HFF-Myc (cell line): ENCODE results near the gene HOXD4.

ENCODE experiments used
- DNase-seq: peaks from one replicate; pipeline ENCODE4 v3.0.0-alpha.2; 2011; ENCODE audit warnings: low read depth; ENCODE audit errors: extremely low read depth
- H3K4me3 ChIP-seq: replicated peaks from 2 replicates; pipeline ENCODE4 v1.5.1; 2011; ENCODE audit warnings: low read depth, mild to moderate bottlenecking, control low read depth, low read length
- TF ChIP-seq, protein P1 (sequence below): IDR thresholded peaks from 2 replicates; pipeline ENCODE4 v1.5.1; 2012; ENCODE audit warnings: mild to moderate bottlenecking, low read depth, low read length, control low read depth; ENCODE audit errors: missing control alignments

The HOXD4 gene

DNA sequence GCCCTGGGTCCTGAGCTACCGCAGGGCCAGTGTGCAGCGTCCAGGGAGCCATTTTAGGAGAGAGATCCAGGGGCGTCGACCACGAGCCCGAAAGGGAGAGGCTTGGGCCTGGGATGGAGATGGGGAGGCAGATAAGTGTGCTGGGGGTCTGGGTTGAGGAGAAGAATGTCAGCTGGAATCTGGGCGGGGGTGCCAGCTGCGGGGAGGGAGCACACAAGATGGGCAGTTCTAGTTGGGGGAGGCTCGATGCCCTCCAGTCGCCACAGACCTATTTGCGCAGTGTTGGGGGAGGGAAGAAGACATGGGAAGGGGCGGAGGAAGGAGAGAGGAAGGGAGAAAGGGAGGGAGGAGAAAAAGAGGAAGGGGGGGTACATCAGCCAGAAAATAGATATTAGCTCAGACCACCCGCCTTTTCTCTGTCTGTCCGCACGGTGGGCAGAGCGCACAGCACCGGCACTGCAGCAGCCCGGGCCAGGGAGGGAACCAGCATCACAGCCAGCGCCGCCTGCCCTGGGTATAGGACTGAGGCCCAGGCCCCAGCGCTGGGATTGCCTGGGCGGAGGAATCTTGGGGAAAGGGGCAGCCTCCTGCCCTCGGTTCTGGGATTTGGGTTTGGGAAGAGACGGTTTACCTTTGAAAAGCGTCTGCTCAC, 46.1 kb upstream of the HOXD4 start:
- no peak for DNase-seq
- TF ChIP-seq, protein P1, sequence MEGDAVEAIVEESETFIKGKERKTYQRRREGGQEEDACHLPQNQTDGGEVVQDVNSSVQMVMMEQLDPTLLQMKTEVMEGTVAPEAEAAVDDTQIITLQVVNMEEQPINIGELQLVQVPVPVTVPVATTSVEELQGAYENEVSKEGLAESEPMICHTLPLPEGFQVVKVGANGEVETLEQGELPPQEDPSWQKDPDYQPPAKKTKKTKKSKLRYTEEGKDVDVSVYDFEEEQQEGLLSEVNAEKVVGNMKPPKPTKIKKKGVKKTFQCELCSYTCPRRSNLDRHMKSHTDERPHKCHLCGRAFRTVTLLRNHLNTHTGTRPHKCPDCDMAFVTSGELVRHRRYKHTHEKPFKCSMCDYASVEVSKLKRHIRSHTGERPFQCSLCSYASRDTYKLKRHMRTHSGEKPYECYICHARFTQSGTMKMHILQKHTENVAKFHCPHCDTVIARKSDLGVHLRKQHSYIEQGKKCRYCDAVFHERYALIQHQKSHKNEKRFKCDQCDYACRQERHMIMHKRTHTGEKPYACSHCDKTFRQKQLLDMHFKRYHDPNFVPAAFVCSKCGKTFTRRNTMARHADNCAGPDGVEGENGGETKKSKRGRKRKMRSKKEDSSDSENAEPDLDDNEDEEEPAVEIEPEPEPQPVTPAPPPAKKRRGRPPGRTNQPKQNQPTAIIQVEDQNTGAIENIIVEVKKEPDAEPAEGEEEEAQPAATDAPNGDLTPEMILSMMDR = no peak
- H3K4me3 ChIP-seq = peak overlapping the region; percentile 44

DNA sequence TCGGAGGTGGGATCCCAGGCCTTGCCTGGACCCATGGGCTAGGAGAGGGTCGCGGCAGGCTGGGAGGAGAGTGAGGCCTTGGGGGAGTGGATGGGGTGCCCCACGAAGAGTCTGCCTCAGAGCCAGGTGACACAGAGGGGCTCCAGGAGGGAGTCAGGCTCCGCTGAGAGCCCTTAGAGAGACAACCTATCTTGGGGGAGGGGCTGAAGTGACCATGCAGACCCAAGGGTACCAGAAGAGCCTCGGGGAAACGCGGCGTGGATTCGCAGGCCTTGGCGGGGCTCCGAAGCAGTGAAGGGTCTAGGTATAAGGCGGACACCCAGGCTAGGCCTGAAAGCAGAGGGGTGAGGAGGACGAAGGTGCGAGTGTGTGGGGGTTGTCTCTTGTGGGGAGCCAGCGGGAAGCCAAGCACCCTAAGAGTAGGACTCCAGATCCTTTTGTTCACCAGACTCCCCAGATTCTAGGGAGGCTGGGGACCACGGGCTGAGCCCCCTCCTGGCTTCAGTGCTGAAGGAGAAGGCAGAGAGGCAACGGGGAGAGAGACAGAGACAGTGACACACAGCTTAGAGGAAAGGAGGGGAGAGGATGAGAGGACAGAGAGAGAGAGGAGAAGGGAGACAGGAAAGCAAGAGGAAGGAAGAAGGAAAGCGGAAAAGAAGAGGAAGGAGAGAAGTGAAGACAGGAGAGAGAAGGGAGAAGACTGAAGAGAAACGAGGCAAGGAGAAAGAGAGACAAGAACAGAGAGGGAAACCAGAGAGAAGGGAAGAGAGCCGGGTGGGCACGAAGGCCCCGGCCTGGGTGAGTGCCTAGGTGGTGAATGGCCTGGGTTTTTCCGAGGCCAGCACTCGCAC, 45.4 kb upstream of the HOXD4 start:
- TF ChIP-seq, protein P1 = no peak
- no peak for DNase-seq
- H3K4me3 ChIP-seq = peak overlapping the region; percentile 44

DNA sequence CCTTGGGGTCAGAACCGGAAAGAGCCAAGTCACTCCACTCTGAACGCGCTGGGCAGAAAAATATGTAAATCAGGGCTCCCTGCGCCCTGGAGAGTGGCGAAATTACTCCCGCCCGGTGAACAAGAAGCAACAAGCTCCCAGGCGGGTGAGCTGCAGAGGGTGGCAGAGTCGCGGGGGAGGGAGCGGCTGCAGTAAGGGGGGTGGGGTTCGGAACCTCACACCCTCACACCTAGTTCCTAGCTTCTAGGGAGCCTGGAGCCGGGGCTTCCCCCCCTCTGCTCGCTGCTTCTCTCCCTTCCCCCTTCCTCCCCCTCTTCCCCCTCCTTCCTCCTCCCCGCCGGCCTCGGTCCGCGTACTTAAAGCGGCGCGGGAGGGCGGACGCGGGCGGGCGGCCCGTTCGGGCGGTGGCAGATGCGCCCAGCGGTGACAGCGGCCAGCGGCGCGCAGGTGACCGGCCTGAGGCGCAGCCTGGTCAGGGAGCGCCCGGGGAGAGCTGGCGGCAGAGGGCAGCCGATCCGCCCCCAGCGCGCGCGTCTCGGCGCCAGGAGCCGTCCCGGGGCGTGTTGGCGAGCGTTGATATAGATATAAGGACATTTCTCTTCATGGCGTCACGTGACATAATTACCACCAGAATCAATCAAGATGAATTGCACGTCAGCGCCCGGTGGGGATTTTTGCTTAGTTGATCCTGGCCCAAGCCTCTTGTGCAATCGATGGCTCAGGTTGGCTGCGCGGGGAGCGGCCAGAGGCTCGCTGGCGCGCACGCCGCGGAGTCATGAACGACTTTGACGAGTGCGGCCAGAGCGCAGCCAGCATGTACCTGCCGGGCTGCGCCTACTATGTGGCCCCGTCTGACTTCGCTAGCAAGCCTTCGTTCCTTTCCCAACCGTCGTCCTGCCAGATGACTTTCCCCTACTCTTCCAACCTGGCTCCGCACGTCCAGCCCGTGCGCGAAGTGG, 44.5 kb upstream of the HOXD4 start, which contains the start of gene HOXD11:
TSS of gene HOXD11 (plus strand) at position 700 of the 959 bp plus-strand sequence. CDS start at position 776, 76 bp downstream.
- TF ChIP-seq, protein P1 = no peak
- DNase-seq = no peak
- H3K4me3 ChIP-seq = peak within 1 kb of the TSS; percentile 28

DNA sequence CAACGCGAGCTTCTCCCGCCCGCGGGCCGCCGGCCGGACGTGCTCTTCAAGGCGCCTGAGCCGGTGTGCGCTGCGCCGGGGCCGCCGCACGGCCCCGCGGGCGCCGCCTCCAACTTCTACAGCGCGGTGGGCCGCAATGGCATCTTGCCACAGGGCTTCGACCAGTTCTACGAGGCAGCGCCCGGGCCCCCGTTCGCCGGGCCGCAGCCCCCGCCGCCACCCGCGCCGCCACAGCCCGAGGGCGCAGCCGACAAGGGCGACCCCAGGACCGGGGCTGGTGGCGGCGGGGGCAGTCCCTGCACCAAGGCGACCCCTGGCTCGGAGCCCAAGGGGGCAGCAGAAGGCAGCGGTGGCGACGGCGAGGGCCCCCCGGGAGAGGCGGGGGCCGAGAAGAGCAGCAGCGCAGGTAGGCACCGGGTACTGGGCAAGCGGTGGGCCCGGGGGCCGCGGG, 43.6 kb upstream of the HOXD4 start:
- DNase-seq = no peak
- TF ChIP-seq, protein P1 = no peak
- H3K4me3 ChIP-seq = no peak overlapping the region

DNA sequence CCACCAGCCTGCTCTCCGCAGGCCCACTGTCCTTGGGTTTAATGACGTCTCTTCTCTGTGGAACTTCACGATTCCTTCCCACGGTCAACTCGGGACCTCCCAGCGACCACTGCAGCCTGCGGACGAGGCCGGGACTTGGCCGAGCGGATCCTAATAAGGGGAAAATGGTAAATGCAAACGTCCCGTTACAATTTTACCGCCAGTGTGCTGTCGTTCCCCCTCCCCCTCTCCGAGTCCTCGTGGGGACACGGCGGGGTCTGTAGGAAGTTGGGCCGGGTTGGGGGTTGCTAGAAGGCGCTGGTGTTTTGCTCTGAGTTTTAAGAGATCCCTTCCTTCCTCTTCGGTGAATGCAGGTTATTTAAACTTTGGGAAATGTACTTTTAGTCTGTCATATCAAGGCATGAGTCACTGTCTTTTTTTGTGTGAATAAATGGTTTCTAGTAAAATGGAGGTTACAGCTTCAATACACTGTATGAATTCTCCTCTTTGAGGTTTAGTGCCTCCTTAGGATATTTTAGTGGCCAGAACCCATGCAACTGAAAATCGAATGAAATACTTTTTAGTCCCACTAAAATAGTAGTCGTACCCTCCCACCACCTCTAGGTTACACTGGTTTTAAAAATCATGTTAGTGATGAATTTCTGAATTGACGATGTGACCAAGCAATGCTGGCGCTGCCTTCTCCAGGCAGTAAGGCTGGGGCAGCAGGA, 42.0 kb upstream of the HOXD4 start:
- H3K4me3 ChIP-seq = no peak overlapping the region
- DNase-seq = no peak
- TF ChIP-seq, protein P1 = no peak

DNA sequence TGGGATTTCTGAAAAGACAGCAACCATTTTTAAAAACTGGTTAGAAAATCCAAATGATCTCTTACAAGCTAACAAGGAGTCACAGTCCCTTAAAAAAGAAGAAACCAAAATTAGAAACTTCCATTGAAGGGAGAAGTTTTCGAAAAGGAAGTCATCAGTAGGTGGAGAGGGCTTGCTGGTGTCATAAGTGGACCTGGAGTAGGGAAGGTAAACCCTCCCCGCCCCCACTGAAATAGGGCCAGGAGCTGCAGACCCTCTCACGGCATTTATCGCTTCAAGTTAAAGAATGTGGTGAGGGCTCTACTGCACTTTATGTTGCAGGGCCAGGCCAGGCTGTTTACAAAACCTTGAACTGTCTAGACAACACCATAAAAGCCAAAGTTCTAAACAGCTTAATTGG, 41.4 kb upstream of the HOXD4 start:
- no peak overlapping the region for H3K4me3 ChIP-seq
- TF ChIP-seq, protein P1 = no peak
- DNase-seq = no peak
